SK-N-SH (cell line): Measurements from ENCODE around the gene GPD2.

ENCODE experiments used
- CHD2 ChIP-seq: fragments of 150-350 bp; IDR thresholded peaks from 2 replicates; pipeline ENCODE4 v1.6.1; 2018; ENCODE audit warnings: low read length; ENCODE audit not compliant: partially characterized antibody
- CTCF ChIP-seq: fragments of 200-600 bp; sonication (generic); IDR thresholded peaks from 2 replicates; pipeline ENCODE4 v1.6.1; 2017; ENCODE audit warnings: antibody characterized with exemption, mild to moderate bottlenecking, moderate library complexity
- EP300 ChIP-seq, 2 experiments: IDR thresholded peaks; 2 replicates each; pipeline versions ENCODE4 v1.4.0 to v1.6.1; 2012; ENCODE audit warnings: borderline replicate concordance in 1 of 2, low read depth in 1 of 2, low read length in 1 of 2
- EZH2phosphoT487 ChIP-seq: fragments of 200-600 bp; sonication (generic); IDR thresholded peaks from 2 replicates; pipeline ENCODE4 v1.6.1; 2017; ENCODE audit warnings: low read depth, mixed run types, mild to moderate bottlenecking, antibody characterized with exemption, moderate library complexity, borderline replicate concordance
- FOXM1 ChIP-seq: IDR thresholded peaks from 2 replicates; pipeline ENCODE4 v1.4.0; 2012; ENCODE audit warnings: low read depth, mild to moderate bottlenecking
- PBX3 ChIP-seq: IDR thresholded peaks from 2 replicates; pipeline ENCODE4; 2012
- POLR2AphosphoS5 ChIP-seq: IDR thresholded peaks from 2 replicates; pipeline ENCODE4 v1.6.1; 2012; ENCODE audit warnings: low read depth, low read length
- REST ChIP-seq: IDR thresholded peaks from 2 replicates; pipeline ENCODE4 v1.6.1; 2012; ENCODE audit warnings: mild to moderate bottlenecking, low read depth, low read length, moderate library complexity
- RXRA ChIP-seq: IDR thresholded peaks from 2 replicates; pipeline ENCODE4 v1.4.0; 2012; ENCODE audit warnings: low read depth, mild to moderate bottlenecking, borderline replicate concordance
- TEAD4 ChIP-seq: IDR thresholded peaks from 2 replicates; pipeline ENCODE4 v1.4.0; 2012; ENCODE audit warnings: mild to moderate bottlenecking, borderline replicate concordance; ENCODE audit not compliant: insufficient read depth
- YY1 ChIP-seq: IDR thresholded peaks from 2 replicates; pipeline ENCODE4 v1.4.0; 2012; ENCODE audit warnings: low read depth, mild to moderate bottlenecking
- ZBTB33 ChIP-seq: IDR thresholded peaks from 2 replicates; pipeline ENCODE4 v1.4.0; 2012; ENCODE audit warnings: low read depth, borderline replicate concordance

DNA sequence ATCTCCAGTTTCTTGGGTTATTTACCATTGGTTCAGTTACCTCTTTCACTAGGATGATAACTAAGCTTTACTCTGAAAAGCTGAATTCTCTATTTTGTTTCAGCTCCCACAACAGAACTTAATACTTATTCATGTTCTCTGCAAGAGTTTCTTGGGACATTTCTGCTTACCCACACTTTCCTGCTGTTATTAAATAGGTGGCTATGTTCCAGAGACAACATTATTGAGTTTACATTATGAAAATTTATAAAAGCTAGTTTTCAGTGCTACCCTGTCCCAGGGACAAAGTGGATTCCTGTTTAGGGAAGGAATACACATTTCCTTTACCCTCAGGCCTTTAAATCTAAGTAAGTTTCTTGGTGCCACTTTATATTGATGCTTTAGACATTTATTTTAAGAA, 7.0 kb upstream of the GPD2 start:
- no peak for TF ChIP-seq CHD2
- TF ChIP-seq CTCF = no peak
- TF ChIP-seq REST = no peak
- TF ChIP-seq POLR2AphosphoS5 = no peak
- no peak for TF ChIP-seq TEAD4
- TF ChIP-seq EP300 (IDR thresholded peaks at IDR 0.05; ENCODE audit: borderline replicate concordance in 1 of 2, low read depth in 1 of 2, low read length in 1 of 2) = no peak
- no peak for TF ChIP-seq ZBTB33
- no peak for TF ChIP-seq RXRA
- no peak for TF ChIP-seq FOXM1
- TF ChIP-seq YY1 = no peak
- no peak for TF ChIP-seq EZH2phosphoT487
- no peak for TF ChIP-seq PBX3
